Measurements from ENCODE around the gene LHX1. TPM values are rescaled to one million over a fixed set of nuclear protein-coding genes. Genes with fewer than 3 reads are reported as not detected.
A peak's percentile ranks its signal among the peaks of the same experiment; 100 is the strongest.

LHX1 gene
- total and polyA plus RNA-seq, 2 of the 8 experiments (the other 6 are each of a cell fraction or from before 2014, with no cell fraction given): 0.26 to 0.93 TPM

GRCh38 chr17:36934692-36935630 is 2.3 kb upstream of the LHX1 start:
- peak overlapping the region; percentile 88 to 92 for H3K4me2 ChIP-seq (ENCODE audit: insufficient read depth in 1 of 2, low read depth in 2 of 2, low read length in 2 of 2)
- H2AFZ ChIP-seq (ENCODE audit: low read length): no peak overlapping the region
- CTCF ChIA-PET (ENCODE audit: partially characterized antibody): interaction anchor here (0.7 to 2.4 kb wide), 9 partner anchors 11 to 221 kb away, joined by 3 to 6 read pairs (median 3); no protein-coding TSS in a partner anchor
- TF ChIP-seq EP300 (IDR thresholded peaks at IDR 0.05; ENCODE audit: borderline replicate concordance in 1 of 2, low read depth in 2 of 2, low read length in 2 of 2): 0 out of 3 replicates have a peak, but pooled peaks of 1 of the 2 experiments have one; percentile 4
- peak; percentile 68 for TF ChIP-seq GABPA (IDR thresholded peaks at IDR 0.05; ENCODE audit: borderline replicate concordance, insufficient read depth, low read length)
- TF ChIP-seq SIN3A (conservative IDR thresholded peaks at IDR 0.05 in 1 of 2, IDR thresholded peaks at IDR 0.05 in 1 of 2; ENCODE audit: low read depth in 1 of 2, low read length in 2 of 2): 0 out of 4 replicates have a peak, but pooled peaks of 1 of the 2 experiments have one; percentile 16
- 0 out of 2 replicates have a peak, but pooled peaks have one; percentile 13 for TF ChIP-seq TBP (IDR thresholded peaks at IDR 0.05; ENCODE audit: low read depth, low read length)
- TF ChIP-seq EGR1 (IDR thresholded peaks at IDR 0.05; ENCODE audit: borderline replicate concordance, low read depth, low read length): 0 out of 2 replicates have a peak, but pooled peaks have one; percentile 37
- no peak for TF ChIP-seq SIRT6 (IDR thresholded peaks at IDR 0.05; ENCODE audit: low read length)
- 0 out of 2 replicates have a peak, but pooled peaks have one; percentile 42 for TF ChIP-seq CREB1 (IDR thresholded peaks at IDR 0.05)
- no peak for TF ChIP-seq BCL11A (IDR thresholded peaks at IDR 0.05; ENCODE audit: low read depth in 2 of 2, low read length in 2 of 2)

More at GRCh38 chr17:36934692-36935630, 2.3 kb upstream of the LHX1 start:
- Histone ChIP-seq H3K27ac (ENCODE audit: low read depth, low read length) (no peak overlapping the region), H3K27me3 (replicated peaks in 1 of 4; ENCODE audit: control insufficient read depth in 3 of 4, extremely low read depth in 1 of 4, insufficient read depth in 3 of 4, low read length in 3 of 4) (peaks cover 82 to 100% (median 94%) of the 10 kb centered on the region in 4 experiments), H4K20me1 (replicated peaks in 1 of 2; ENCODE audit: control insufficient read depth in 1 of 2, insufficient read depth in 2 of 2, low read length in 2 of 2) (peaks cover 10 to 19% of the 10 kb centered on the region in 2 experiments), H3K79me1 (ENCODE audit: low read depth, low read length) (no peaks in the 10 kb centered on the region), H3K14ac (ENCODE audit: insufficient read length) (no peak overlapping the region), H3K36me3 (ENCODE audit: control insufficient read depth in 2 of 4, insufficient read depth in 4 of 4, low read length in 3 of 4) (peaks cover 0 to 2% (median 0%) of the 10 kb centered on the region in 4 experiments; a peak in 1 of 8 replicates), H2BK12ac (ENCODE audit: low read depth, low read length) (peak overlapping the region; percentile 68; the same call in 1 of the 2 replicates), H3K23me2 (ENCODE audit: low read depth, low read length) (peaks cover 28% of the 10 kb centered on the region; the same call in 1 of the 2 replicates), H4K91ac (replicated peaks; ENCODE audit: insufficient read length, low read length) (peak overlapping the region; percentile 7), H2BK15ac (ENCODE audit: low read length) (0 out of 2 replicates have a peak overlapping the region, but pooled peaks have one; percentile 40), H2BK5ac (ENCODE audit: low read depth, low read length) (peak overlapping the region; percentile 22; the same call in 1 of the 2 replicates), H2BK20ac (ENCODE audit: low read length) (peak overlapping the region; percentile 95; the same call in 1 of the 2 replicates), H2AK5ac (ENCODE audit: low read depth, low read length) (0 out of 2 replicates have a peak overlapping the region, but pooled peaks have one; percentile 10), H3K18ac (ENCODE audit: extremely low read depth, low read length) (peak overlapping the region; percentile 76), H3K9ac (replicated peaks in 1 of 4; ENCODE audit: extremely low read depth in 1 of 4, low read depth in 3 of 4, low read length in 3 of 4) (no peak overlapping the region), H3K23ac (ENCODE audit: insufficient read length) (no peak overlapping the region), H3K4me1 (replicated peaks in 1 of 4; ENCODE audit: control insufficient read depth in 3 of 4, insufficient read depth in 4 of 4, low read length in 3 of 4) (peaks cover 4 to 69% (median 47%) of the 10 kb centered on the region in 4 experiments), H3K9me3 (ENCODE audit: insufficient read depth in 2 of 2, low read depth in 1 of 2, low read length in 1 of 2) (no peaks in the 10 kb centered on the region), H3K4ac (replicated peaks; ENCODE audit: insufficient read length, low read depth, low read length) (peak overlapping the region; percentile 19), H3K56ac (replicated peaks; ENCODE audit: insufficient read length, low read depth, low read length) (no peak overlapping the region), H4K5ac (ENCODE audit: insufficient read length, low read depth, low read length) (no peak overlapping the region), H4K8ac (ENCODE audit: extremely low read depth, insufficient read depth, low read length) (no peak overlapping the region; the same call in 1 of the 2 replicates), H3K4me3 (ENCODE audit: extremely low read depth in 1 of 4, insufficient read depth in 2 of 4, low read depth in 3 of 4, low read length in 4 of 4) (peak overlapping the region; percentile 27 to 74 (median 56); a peak in 7 of 8 replicates), H2BK120ac (replicated peaks; ENCODE audit: low read depth, low read length) (peak overlapping the region; percentile 13), H3K79me2 (ENCODE audit: control insufficient read depth in 1 of 2, insufficient read depth in 2 of 2, low read length in 2 of 2) (no peaks in the 10 kb centered on the region)
- DNase-seq (ENCODE audit: low read depth in 1 of 2, low spot score in 2 of 2) (peak in 1 of 2 experiments; percentile 85), FAIRE-seq (no peak)
- 2% methylated on average over 62 of the region's 79 CpGs; no CpG with 5 or more reads in 1 of the 2 experiments for WGBS, 2 experiments (ENCODE audit: extremely low coverage in 1 of 2, insufficient coverage in 1 of 2, insufficient read length in 1 of 2, insufficient replicate concordance in 2 of 2, low coverage in 1 of 2, low lambda C conversion rate in 2 of 2, missing lambda C conversion rate in 1 of 2)
- POLR2A ChIA-PET (ENCODE audit: partially characterized antibody): interaction anchor here (1.3 to 5.5 kb wide), 3 partner anchors 9 to 112 kb away, joined by 3 to 45 read pairs (median 6); no protein-coding TSS in a partner anchor

Data from H1 (cell line).